Retinal pigment epithelial cell (primary cell): ENCODE results near the gene FRMD3.

Experiments used
- DNase-seq: peaks from one replicate; pipeline ENCODE4 v3.0.0-alpha.2; 2010; ENCODE audit warnings: low read depth
- H3K4me3 ChIP-seq: 2 replicates; pipeline ENCODE4 v1.5.1; 2011; ENCODE audit warnings: mild to moderate bottlenecking, low read length, control low read depth, moderate library complexity
- CTCF ChIP-seq: conservative IDR thresholded peaks from 2 replicates; pipeline ENCODE4 v1.5.1; 2011; ENCODE audit warnings: low read depth, low read length, control low read depth, inconsistent platforms

Gene FRMD3

GRCh38 chr9:83355024-83355444, 183.2 kb downstream of the FRMD3 start:
- no peak for DNase-seq
- no peak overlapping the region for H3K4me3 ChIP-seq
- no peak for TF ChIP-seq CTCF

GRCh38 chr9:83349031-83349430, 189.2 kb downstream of the FRMD3 start:
- TF ChIP-seq CTCF, result no peak
- H3K4me3 ChIP-seq, result no peak overlapping the region
- DNase-seq, result no peak

GRCh38 chr9:83346655-83347420, 191.4 kb downstream of the FRMD3 start:
- no peak overlapping the region for H3K4me3 ChIP-seq
- DNase-seq, result no peak
- no peak for TF ChIP-seq CTCF

GRCh38 chr9:83343366-83343999, 194.7 kb downstream of the FRMD3 start:
- no peak for DNase-seq
- H3K4me3 ChIP-seq, result no peak overlapping the region
- TF ChIP-seq CTCF, result no peak

- no peak for DNase-seq
- TF ChIP-seq CTCF, result no peak
- H3K4me3 ChIP-seq, result no peak overlapping the region
These were observed 195.5 kb downstream of the FRMD3 start for GRCh38 chr9:83342731-83343130.

- no peak for DNase-seq
- no peak overlapping the region for H3K4me3 ChIP-seq
- TF ChIP-seq CTCF, result no peak
These were observed 196.2 kb downstream of the FRMD3 start for GRCh38 chr9:83342006-83342405.

- H3K4me3 ChIP-seq, result no peak overlapping the region
- TF ChIP-seq CTCF, result no peak
- no peak for DNase-seq
These were observed 197.8 kb downstream of the FRMD3 start for GRCh38 chr9:83340451-83340850.
